Cardiac fibroblast (primary cell): ENCODE results near the gene RPL39L.
"Not testable (repeated sequence)": the region's sequence is repeated elsewhere in the genome, so short reads cannot be mapped to it uniquely, and the experiment has no call there.

Experiments
- DNase-seq, 2 donors: peaks; one replicate each; pipeline versions ENCODE4 v3.0.0 to v3.0.0-alpha.2; 2010; ENCODE audit warnings: low read depth in 2 of 2
- H3K4me3 ChIP-seq, 2 donors: replicated peaks in 1 of 2; 1 replicate in 1 of 2; 2 replicates in 1 of 2; pipeline ENCODE4 v1.5.1; 2011; ENCODE audit warnings: low read depth in 2 of 2, low read length in 2 of 2, mild to moderate bottlenecking in 2 of 2, moderate library complexity in 1 of 2
- TF ChIP-seq, protein P1 (sequence below): IDR thresholded peaks from one replicate; pipeline ENCODE4 v1.5.1; 2011; ENCODE audit warnings: low read depth, mild to moderate bottlenecking, low read length, inconsistent platforms

The RPL39L gene

DNA sequence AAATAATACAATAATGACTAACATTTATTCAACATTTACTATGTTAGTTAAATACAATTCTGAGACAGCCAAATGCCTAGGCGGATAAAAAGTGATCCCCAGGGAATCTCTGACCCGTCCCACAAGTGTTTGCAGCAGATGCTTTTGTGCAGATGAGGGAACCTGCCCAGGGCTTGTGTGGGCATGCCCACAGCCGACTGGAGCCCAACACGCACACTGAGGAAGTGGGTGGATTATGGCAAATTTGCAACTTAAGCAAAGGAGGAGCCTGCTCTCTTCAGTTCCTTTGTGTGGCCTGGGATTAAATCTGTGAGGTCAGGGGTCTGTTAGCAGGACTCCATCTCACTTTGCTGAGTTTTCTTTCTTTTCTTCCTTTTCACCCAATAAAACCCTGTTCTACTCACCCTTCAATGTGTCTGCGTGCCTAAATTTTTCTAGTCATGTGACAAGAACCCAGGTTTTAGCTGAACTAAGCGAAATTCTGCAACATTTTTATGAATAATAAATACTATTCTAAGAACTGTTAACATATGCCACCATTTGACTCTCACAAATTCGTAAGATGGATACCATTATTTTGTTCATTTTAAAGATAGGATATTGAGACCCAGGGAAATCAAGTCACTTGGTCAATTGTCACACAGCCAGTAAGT, 44.0 kb upstream of the RPL39L start:
- peak in 1 of 2 donors; percentile 65 for DNase-seq
- no peak overlapping the region for H3K4me3 ChIP-seq
- TF ChIP-seq, protein P1, sequence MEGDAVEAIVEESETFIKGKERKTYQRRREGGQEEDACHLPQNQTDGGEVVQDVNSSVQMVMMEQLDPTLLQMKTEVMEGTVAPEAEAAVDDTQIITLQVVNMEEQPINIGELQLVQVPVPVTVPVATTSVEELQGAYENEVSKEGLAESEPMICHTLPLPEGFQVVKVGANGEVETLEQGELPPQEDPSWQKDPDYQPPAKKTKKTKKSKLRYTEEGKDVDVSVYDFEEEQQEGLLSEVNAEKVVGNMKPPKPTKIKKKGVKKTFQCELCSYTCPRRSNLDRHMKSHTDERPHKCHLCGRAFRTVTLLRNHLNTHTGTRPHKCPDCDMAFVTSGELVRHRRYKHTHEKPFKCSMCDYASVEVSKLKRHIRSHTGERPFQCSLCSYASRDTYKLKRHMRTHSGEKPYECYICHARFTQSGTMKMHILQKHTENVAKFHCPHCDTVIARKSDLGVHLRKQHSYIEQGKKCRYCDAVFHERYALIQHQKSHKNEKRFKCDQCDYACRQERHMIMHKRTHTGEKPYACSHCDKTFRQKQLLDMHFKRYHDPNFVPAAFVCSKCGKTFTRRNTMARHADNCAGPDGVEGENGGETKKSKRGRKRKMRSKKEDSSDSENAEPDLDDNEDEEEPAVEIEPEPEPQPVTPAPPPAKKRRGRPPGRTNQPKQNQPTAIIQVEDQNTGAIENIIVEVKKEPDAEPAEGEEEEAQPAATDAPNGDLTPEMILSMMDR: no peak

DNA sequence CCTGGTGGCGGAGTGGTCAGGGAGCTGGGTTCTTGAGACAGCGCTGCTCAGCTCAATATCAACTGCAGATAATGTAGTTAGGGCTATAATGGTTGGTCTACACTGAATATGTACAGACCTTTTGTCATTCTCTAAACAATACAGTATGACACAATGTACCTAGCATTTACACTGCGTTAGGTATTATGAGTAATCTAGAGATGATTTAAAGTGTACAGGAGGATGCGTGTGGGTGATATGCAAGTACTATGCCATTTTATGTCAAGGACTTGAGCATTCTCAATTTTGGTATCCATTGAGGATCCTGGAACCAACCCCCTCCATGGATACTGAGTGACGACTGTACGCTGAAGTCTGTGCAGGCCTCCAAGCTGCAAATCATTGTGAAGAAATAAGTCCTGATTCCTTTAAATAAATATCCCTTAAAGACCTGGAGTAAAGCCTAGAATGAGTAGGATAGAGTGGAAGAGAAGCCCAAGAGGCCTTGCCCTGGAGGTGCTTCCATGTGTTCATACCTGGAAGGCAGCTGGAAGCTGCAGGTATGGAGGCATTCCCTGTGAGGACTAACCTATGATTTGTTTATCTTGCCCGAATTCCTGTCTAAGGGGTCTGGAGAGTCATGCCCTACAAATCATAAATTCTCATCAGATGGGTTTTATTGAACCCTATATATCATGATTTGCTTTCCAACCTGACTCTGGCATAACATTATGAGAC, 42.3 kb upstream of the RPL39L start:
- no peak for DNase-seq
- no peak overlapping the region for H3K4me3 ChIP-seq
- TF ChIP-seq, protein P1: no peak

DNA sequence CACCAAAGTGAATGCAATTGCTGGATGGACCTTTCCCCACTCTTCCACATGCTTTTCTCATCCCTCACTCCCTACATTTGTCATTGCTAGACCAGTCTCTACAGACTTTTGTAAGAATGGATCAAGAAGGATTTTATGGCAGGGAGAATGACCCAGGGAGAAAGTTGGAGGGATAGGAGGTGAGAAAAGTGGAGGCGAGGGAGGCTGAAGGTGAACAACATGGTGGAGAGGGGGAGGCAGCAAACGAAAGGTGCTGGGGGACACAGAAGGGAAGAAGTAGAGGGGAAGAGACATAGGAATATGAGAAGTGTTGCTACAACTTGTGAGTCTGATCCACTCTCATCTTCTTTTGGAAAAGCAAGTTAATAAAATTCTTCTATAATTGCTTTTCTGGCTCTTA, 33.6 kb upstream of the RPL39L start:
- no peak for DNase-seq
- no peak overlapping the region for H3K4me3 ChIP-seq
- TF ChIP-seq, protein P1: no peak

DNA sequence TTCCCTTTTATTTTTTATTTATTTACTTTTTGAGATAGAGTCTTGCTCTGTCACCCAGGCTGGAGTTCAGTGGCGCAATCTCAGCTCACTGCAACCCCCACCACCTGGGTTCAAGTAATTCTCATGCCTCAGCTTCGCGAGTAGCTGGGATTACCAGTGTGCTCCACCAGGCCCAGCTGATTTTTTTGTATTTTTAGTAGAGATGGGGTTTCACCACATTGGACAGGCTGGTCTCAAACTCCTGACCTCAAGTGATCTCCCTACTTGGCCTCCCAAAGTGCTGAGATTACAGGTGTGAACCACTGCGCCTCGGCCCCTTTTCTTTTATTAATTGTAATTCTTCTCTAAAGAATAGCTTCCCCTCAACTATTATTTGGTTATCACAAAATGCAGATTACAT, 31.6 kb upstream of the RPL39L start:
- DNase-seq, H3K4me3 ChIP-seq: not testable (repeated sequence)

DNA sequence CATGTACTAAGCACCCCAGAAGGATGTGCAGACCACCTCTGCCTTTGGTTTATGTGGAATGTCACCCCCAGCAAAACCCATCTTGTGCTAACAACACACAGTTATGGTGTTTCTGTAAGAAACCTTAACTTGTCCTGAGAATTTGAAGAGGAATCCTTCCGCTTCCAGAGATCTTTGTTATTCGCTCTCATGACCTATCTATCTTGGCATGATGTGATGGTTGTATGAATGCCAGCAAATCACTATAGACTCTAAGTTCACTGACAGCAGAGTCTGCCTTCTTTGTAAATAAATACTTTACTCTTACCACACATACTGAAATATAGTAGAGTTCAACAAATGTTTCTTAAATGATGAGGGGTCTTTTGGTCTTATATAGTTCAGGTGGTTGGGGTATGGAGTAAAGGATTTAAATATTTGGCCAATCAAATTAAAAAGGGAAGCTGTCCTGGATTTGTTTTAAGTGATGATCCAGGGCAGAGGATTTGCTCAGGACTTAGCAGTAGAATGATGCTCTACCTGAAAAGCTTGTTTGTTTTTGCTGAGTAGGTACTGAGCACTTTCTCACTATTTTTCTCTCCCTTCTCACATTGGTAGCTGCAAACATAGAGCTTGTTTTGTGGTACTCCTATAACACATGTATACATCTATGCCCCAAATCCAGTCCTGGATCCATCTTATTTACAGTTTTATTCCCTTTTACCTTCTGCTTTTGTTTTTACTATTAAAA, 30.1 kb upstream of the RPL39L start:
- DNase-seq: peak in 1 of 2 donors; percentile 44
- H3K4me3 ChIP-seq: no peak overlapping the region
- TF ChIP-seq, protein P1: no peak

DNA sequence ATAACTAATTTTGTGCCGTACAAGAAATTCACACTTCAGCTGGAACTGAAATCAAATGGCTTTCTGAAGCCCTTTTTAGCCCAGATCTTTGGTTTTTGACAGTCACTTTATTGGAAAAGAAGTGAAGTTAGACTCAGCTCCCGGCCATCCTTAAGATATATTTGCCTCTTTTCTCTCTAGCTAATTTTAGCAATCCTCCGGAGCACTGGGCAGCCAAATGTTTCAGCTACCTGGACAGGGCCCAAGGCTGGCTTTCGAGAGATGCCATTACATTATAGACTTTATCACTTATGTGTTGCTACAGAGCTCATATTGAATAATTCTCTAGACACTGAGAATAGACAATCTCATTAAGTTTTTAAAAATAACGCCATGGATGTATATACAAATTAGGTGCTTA, 28.5 kb upstream of the RPL39L start:
- H3K4me3 ChIP-seq: no peak overlapping the region
- no peak for DNase-seq
- TF ChIP-seq, protein P1: no peak

DNA sequence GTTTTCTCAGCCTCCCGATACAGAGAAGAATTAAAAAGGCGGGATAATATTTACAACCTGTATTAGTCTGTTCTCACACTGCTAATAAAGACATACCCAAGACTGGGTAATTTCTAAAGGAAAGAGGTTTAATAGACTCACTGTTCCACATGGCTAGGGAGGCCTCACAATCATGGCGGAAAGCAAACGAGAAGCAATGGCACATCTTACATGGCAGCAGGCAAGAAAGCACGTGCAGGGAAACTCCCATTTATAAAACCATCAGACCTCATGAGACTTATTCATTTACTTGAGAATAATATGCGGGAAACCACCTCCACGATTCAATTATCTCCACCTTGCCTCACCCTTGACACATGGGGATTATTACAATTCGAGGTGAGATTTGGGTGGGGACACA, 27.5 kb upstream of the RPL39L start:
- TF ChIP-seq, protein P1: no peak
- DNase-seq: no peak
- no peak overlapping the region for H3K4me3 ChIP-seq
